ENCODE results near the gene ZDHHC4. TPM values are rescaled to one million over a fixed set of nuclear protein-coding genes. Genes with fewer than 3 reads are reported as not detected.

ZDHHC4 gene
- total RNA-seq, 1 donor from 2014 or later = 86.5 TPM

DNA sequence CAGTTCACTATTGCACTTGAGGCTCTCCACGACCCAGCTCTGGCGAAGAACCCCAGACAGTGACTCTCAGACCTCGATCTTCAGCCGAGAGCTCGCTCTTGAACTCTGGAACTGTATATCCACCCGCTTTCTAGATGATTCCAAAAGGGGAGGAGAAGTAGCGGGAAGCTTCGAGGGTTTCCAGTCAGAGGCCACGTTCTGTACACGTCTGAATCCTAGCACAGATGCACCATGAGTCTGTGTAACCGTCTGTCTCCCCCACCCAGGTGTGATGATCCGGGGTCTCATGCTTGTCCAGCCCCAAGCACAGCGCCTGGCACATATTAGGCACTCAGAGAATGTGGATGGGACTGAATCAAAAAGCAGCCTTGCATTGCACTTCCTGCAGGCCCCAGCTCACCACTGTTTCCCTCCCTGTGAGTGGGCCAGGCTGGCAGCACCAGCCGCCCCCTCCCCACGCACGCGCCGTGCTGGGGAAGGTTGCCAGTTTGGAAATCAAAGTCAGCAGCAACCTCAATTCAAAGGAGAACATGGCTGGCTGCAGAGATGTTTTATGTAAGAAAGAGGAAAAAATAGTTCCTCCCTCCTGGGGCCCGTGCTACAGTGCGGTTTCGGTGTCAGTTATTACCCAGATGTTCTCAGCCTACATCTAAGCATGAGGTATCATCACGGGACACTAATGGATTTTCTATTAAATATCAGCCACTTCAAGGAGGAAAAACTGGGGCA is 31.7 kb upstream of the ZDHHC4 start:
- no peaks in the 10 kb centered on the region for H3K9me3 Mint-ChIP-seq (ENCODE audit: low read depth)
- TF ChIP-seq, protein P1, sequence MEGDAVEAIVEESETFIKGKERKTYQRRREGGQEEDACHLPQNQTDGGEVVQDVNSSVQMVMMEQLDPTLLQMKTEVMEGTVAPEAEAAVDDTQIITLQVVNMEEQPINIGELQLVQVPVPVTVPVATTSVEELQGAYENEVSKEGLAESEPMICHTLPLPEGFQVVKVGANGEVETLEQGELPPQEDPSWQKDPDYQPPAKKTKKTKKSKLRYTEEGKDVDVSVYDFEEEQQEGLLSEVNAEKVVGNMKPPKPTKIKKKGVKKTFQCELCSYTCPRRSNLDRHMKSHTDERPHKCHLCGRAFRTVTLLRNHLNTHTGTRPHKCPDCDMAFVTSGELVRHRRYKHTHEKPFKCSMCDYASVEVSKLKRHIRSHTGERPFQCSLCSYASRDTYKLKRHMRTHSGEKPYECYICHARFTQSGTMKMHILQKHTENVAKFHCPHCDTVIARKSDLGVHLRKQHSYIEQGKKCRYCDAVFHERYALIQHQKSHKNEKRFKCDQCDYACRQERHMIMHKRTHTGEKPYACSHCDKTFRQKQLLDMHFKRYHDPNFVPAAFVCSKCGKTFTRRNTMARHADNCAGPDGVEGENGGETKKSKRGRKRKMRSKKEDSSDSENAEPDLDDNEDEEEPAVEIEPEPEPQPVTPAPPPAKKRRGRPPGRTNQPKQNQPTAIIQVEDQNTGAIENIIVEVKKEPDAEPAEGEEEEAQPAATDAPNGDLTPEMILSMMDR (IDR thresholded peaks at IDR 0.05; ENCODE audit: unreplicated experiment) = no peak
- no peak for DNase-seq (ENCODE audit: low spot score, unreplicated experiment)
- H3K27me3 Mint-ChIP-seq = peaks cover 6% of the 10 kb centered on the region
- no peak overlapping the region for H3K4me3 Mint-ChIP-seq (ENCODE audit: low read depth)
- no peaks in the 10 kb centered on the region for H3K4me1 Mint-ChIP-seq (ENCODE audit: low read depth)
- no peaks in the 10 kb centered on the region for H3K36me3 Mint-ChIP-seq (ENCODE audit: insufficient read depth)
- H3K27ac Mint-ChIP-seq = no peak overlapping the region

DNA sequence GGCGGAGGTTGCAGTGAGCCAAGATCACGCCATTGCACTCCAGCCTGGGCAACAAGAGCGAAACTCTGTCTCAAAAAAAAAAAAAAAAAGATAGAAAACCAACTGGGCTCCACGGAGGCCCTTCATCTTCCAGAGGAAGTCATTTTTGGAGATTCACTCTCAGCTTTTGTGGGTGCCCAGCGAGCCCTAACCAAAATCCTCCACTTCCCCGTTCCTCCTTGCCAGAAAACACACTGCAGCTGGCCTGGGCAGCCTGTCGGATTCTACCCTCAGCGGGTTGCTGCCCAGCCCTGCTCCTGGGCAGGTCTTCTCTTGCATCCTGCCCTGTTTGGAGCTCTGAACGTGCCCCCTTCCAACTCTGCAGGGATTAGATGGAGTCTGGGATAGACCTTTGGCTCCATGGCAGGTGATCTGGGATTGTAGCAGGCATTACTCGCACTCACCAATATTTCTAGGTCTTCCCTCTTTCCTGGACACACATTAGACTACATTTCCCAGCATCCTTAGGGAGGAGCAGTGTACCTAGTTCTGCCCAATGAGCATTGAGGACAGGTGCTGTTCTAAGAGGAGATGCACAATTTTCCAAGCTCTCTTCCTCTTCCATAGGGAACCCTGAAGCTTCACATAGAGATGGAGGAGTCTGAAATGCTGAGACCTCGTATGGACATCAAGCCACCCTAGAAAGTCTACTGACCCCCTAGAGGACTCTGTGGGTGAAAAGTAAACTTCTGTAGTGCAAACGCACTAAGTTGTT is 30.6 kb upstream of the ZDHHC4 start:
- H3K4me3 Mint-ChIP-seq (ENCODE audit: low read depth) = no peak overlapping the region
- TF ChIP-seq, protein P1 (IDR thresholded peaks at IDR 0.05; ENCODE audit: unreplicated experiment) = no peak
- H3K27ac Mint-ChIP-seq = no peak overlapping the region
- DNase-seq (ENCODE audit: low spot score, unreplicated experiment) = no peak
- H3K9me3 Mint-ChIP-seq (ENCODE audit: low read depth) = no peaks in the 10 kb centered on the region
- no peaks in the 10 kb centered on the region for H3K4me1 Mint-ChIP-seq (ENCODE audit: low read depth)
- peaks cover 1% of the 10 kb centered on the region for H3K27me3 Mint-ChIP-seq
- H3K36me3 Mint-ChIP-seq (ENCODE audit: insufficient read depth) = no peaks in the 10 kb centered on the region

DNA sequence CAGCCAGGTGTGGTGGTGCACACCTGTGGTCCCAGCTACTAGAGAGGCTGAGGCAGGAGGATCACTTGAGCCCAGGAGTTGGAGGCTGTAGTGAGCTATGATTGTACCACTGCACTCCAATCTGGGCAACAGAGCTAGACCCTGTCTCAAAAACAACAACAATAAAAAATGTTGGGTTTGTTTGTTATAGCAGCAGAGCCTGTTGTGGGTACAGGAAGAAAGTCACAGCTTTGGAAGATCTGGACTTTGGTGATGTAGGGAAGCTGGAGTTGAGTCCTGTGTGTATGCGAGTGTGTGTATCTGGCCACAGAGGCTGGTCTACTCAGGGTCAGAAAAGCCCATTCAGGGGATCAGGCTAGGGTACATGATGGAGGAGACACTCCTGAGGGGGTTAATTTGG is 29.9 kb upstream of the ZDHHC4 start:
- TF ChIP-seq, protein P1 (IDR thresholded peaks at IDR 0.05; ENCODE audit: unreplicated experiment) = no peak
- H3K36me3 Mint-ChIP-seq (ENCODE audit: insufficient read depth) = no peaks in the 10 kb centered on the region
- DNase-seq (ENCODE audit: low spot score, unreplicated experiment) = no peak
- no peaks in the 10 kb centered on the region for H3K27me3 Mint-ChIP-seq
- no peaks in the 10 kb centered on the region for H3K9me3 Mint-ChIP-seq (ENCODE audit: low read depth)
- no peak overlapping the region for H3K27ac Mint-ChIP-seq
- H3K4me3 Mint-ChIP-seq (ENCODE audit: low read depth) = no peak overlapping the region
- no peaks in the 10 kb centered on the region for H3K4me1 Mint-ChIP-seq (ENCODE audit: low read depth)

DNA sequence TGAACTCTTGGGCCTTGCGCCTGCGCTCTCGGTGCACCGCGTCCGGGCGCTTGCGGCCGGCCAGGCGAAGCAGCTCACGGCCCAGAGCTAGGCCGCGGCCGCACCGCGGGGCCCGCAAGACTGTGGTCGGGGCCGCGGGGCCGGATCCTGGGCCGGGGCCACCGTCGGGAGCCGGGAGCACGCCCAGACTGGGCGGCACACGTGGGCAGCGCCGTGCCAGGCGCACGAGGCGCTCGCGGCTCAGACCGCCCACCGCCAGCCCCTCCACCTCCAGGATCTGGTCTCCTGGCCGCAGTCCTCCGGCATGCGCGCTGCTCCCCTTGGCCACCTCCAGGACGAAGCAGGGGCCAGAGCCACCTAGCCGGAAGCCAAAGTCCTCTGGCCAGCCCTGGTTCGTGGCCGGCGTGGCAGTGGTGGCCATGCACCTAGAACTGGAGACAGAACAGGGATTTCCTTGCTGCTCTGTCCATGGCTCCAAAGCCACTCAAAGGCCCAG is 26.2 kb upstream of the ZDHHC4 start, which contains the start of gene GRID2IP:
Gene GRID2IP, minus strand, starts transcription at position 446 of the 496 bp plus-strand sequence. Its CDS starts 25 bp downstream, at position 421.
- no peak within 1 kb of the TSS for H3K4me3 Mint-ChIP-seq (ENCODE audit: low read depth)
- no peak within 1 kb of the TSS for H3K27ac Mint-ChIP-seq
- H3K36me3 Mint-ChIP-seq (ENCODE audit: insufficient read depth) = no peaks in the 10 kb centered on the region
- no peaks in the 10 kb centered on the region for H3K27me3 Mint-ChIP-seq
- no peak for DNase-seq (ENCODE audit: low spot score, unreplicated experiment)
- no peaks in the 10 kb centered on the region for H3K9me3 Mint-ChIP-seq (ENCODE audit: low read depth)
- TF ChIP-seq, protein P1 (IDR thresholded peaks at IDR 0.05; ENCODE audit: unreplicated experiment) = no peak
- H3K4me1 Mint-ChIP-seq (ENCODE audit: low read depth) = no peaks in the 10 kb centered on the region

DNA sequence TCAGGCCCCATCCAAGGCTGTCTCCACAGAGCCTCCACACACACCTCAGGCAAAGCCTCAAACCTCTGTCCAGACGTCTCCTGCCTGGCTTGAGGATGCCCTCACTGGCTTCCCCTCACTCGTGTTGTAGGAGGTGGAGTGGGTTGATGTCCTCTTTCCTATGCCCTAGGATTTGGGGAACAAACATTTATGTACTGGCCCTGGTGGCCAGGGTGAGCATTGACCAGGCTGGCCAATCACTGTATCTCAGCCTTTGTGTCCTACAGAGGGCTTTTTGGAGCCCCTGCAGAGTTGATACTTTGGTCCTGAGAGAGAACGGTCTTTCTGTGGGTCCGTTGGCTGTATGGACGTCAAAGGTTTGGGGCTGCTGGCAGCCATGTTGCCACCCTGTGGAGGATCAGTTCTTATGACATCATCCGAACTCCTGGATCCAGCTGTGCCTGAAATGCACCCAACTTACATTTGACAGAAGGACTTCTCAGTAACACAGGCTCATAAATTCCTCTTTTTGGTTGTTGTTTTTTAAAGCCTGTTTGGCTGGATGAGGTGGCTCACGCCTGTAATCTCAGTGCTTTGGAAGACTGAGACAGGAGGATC is 23.7 kb upstream of the ZDHHC4 start:
- Mint-ChIP-seq H3K4me3 (ENCODE audit: low read depth) (no peak overlapping the region), H3K36me3 (ENCODE audit: insufficient read depth) (no peaks in the 10 kb centered on the region), H3K27ac (no peak overlapping the region), H3K4me1 (ENCODE audit: low read depth) (no peaks in the 10 kb centered on the region), H3K27me3 (no peaks in the 10 kb centered on the region), H3K9me3 (ENCODE audit: low read depth) (no peaks in the 10 kb centered on the region)
- no peak for DNase-seq (ENCODE audit: low spot score, unreplicated experiment)
- TF ChIP-seq, protein P1 (IDR thresholded peaks at IDR 0.05; ENCODE audit: unreplicated experiment) = no peak
